T-cell (primary cell): ENCODE measurements around the gene KCNH8. TPM values are rescaled to one million over a fixed set of nuclear protein-coding genes. Genes with fewer than 3 reads are reported as not detected.

Experiments
- ATAC-seq, 4 experiments: fragments of 200-7000 bp in 3 of 4; fragments of 150-1000 bp in 1 of 4; cut with Tn5 transposase; replicated peaks in 1 of 4; 1 replicate in 3 of 4; 2 replicates in 1 of 4; pipeline ENCODE4 v1.10.0; 2021; ENCODE audit warnings: moderate library complexity in 3 of 4, mild to moderate bottlenecking in 2 of 4, moderate number of reproducible peaks in 1 of 4
- CTCF ChIA-PET, 2 donors: fragments of 300-600 bp; sonication (Branson Sonifier 250); formaldehyde crosslinking; loops; one replicate each; lab custom pipeline; 2022; ENCODE audit warnings: antibody characterized with exemption in 2 of 2; lab: Charles Lee
- POLR2A ChIA-PET, 2 donors: fragments of 300-600 bp; sonication (Branson Sonifier 250); formaldehyde crosslinking; loops; one replicate each; lab custom pipeline; 2022; ENCODE audit warnings: antibody characterized with exemption in 2 of 2; lab: Charles Lee
- DNase-seq, 35 experiments: peaks; one replicate each; pipeline versions ENCODE4 v3.0.0 to v3.0.0-alpha.2; 2013 to 2023
- H3K27ac ChIP-seq: one replicate; pipeline ENCODE4 v1.5.1; 2013; ENCODE audit warnings: low read length
- H3K27me3 ChIP-seq, 2 experiments: replicated peaks in 1 of 2; 1 replicate in 1 of 2; 2 replicates in 1 of 2; pipeline versions ENCODE4 v1.6.1 to v1.7.0; 2013; ENCODE audit warnings: low read length in 1 of 2, mixed read lengths in 1 of 2; ENCODE audit not compliant: control insufficient read depth in 2 of 2, insufficient read depth in 2 of 2; ENCODE audit errors: extremely low read depth in 1 of 2
- H3K36me3 ChIP-seq, 2 donors: 1 replicate in 1 of 2; 2 replicates in 1 of 2; pipeline versions ENCODE4 v1.6.1 to v1.7.0; 2013; ENCODE audit warnings: low read length in 1 of 2; ENCODE audit not compliant: control insufficient read depth in 2 of 2, insufficient read depth in 1 of 2; ENCODE audit errors: extremely low read depth in 1 of 2
- H3K4me1 ChIP-seq, 2 experiments: 1 replicate in 1 of 2; 2 replicates in 1 of 2; pipeline versions ENCODE4 v1.6.1 to v1.7.0; 2013; ENCODE audit warnings: low read length in 2 of 2, mixed read lengths in 1 of 2; ENCODE audit not compliant: insufficient read depth in 2 of 2, control insufficient read depth in 1 of 2; ENCODE audit errors: extremely low read depth in 1 of 2
- H3K4me3 ChIP-seq, 2 donors: 1 replicate in 1 of 2; 2 replicates in 1 of 2; pipeline versions ENCODE4 v1.5.1 to v1.7.0; 2013; ENCODE audit warnings: mild to moderate bottlenecking in 2 of 2, low read length in 1 of 2, moderate library complexity in 1 of 2; ENCODE audit not compliant: control insufficient read depth in 1 of 2; ENCODE audit errors: extremely low read depth in 1 of 2
- H3K9me3 ChIP-seq: 2 replicates; pipeline ENCODE4 v1.7.0; 2013
- H3K27ac Mint-ChIP-seq, 2 donors: one replicate each; pipeline ENCODE4 v1.8.0; 2020 to 2021; ENCODE audit warnings: mild to moderate bottlenecking in 2 of 2, mixed read lengths in 2 of 2
- H3K27me3 Mint-ChIP-seq, 2 donors: one replicate each; pipeline ENCODE4 v1.8.0; 2021 to 2022; ENCODE audit warnings: mixed read lengths in 2 of 2
- H3K36me3 Mint-ChIP-seq: one replicate; pipeline ENCODE4 v1.8.0; 2021; ENCODE audit warnings: mixed read lengths
- H3K4me1 Mint-ChIP-seq, 3 donors: one replicate each; pipeline ENCODE4 v1.8.0; 2020 to 2022; ENCODE audit warnings: mixed read lengths in 3 of 3, mild to moderate bottlenecking in 1 of 3
- H3K4me3 Mint-ChIP-seq, 3 donors: one replicate each; pipeline ENCODE4 v1.8.0; 2020 to 2022; ENCODE audit warnings: mild to moderate bottlenecking in 3 of 3, mixed read lengths in 3 of 3, moderate library complexity in 3 of 3
- H3K9me3 Mint-ChIP-seq, 3 donors: one replicate each; pipeline ENCODE4 v1.8.0; 2020 to 2022; ENCODE audit warnings: mixed read lengths in 3 of 3
- WGBS: methylation state at CpG from one replicate; pipeline ENCODE4 v1.1.5; 2013; ENCODE audit warnings: missing lambda C conversion rate; ENCODE audit not compliant: insufficient coverage; 5-methylcytosine and 5-hydroxymethylcytosine counted together
- total RNA-seq, 35 experiments: library from RNA in 6 of 35; stranded (reverse) in 6 of 35; fragments of 120-200 nt in 1 of 35; gene quantifications; one replicate each; pipeline versions ENCODE4 v1.2.1 to v1.2.4 and lab custom pipeline; 2013 to 2026

Gene KCNH8
- total RNA-seq, 5 donors from 2014 or later (not counting 1 experiment from before 2014, with no cell fraction given): 0.03 to 0.26 (median 0.16) TPM; not detected in 1

- CTCF ChIA-PET: no interaction called here
- no peak overlapping the region for H3K4me3 Mint-ChIP-seq
- no peaks in the 10 kb centered on the region for H3K36me3 ChIP-seq
- H3K27ac Mint-ChIP-seq: no peak overlapping the region
- no peaks in the 10 kb centered on the region for H3K27me3 ChIP-seq
- no peak overlapping the region for H3K27ac ChIP-seq
- POLR2A ChIA-PET: no interaction called here
- no peaks in the 10 kb centered on the region for H3K36me3 Mint-ChIP-seq
- no peak overlapping the region for H3K4me3 ChIP-seq
- WGBS: 92% methylated on average over 1 of the region's 1 CpG
- no peaks in the 10 kb centered on the region for H3K9me3 ChIP-seq
- no peak for ATAC-seq
- no peaks in the 10 kb centered on the region for H3K4me1 ChIP-seq
- H3K4me1 Mint-ChIP-seq: no peaks in the 10 kb centered on the region
- DNase-seq: no peak
- no peaks in the 10 kb centered on the region for H3K27me3 Mint-ChIP-seq
- H3K9me3 Mint-ChIP-seq: peaks cover 4 to 7% (median 6%) of the 10 kb centered on the region in 3 donors
Observed at GRCh38 chr3:19425825-19426224, 277.5 kb downstream of the KCNH8 start.

GRCh38 chr3:19427422-19428149, 279.3 kb downstream of the KCNH8 start:
- no peak overlapping the region for H3K27ac ChIP-seq

GRCh38 chr3:19428729-19429128, 280.4 kb downstream of the KCNH8 start:
- no peak overlapping the region for H3K4me3 Mint-ChIP-seq
- DNase-seq: no peak
- Histone ChIP-seq H3K4me3 (no peak overlapping the region), H3K27me3 (no peaks in the 10 kb centered on the region), H3K9me3 (no peaks in the 10 kb centered on the region), H3K4me1 (no peaks in the 10 kb centered on the region), H3K27ac (no peak overlapping the region), H3K36me3 (no peaks in the 10 kb centered on the region)
- H3K27me3 Mint-ChIP-seq: no peaks in the 10 kb centered on the region
- POLR2A ChIA-PET: no interaction called here
- no peak overlapping the region for H3K27ac Mint-ChIP-seq
- no peak for ATAC-seq
- CTCF ChIA-PET: no interaction called here
- 96% methylated on average over 4 of the region's 7 CpGs for WGBS
- H3K4me1 Mint-ChIP-seq: no peaks in the 10 kb centered on the region
- no peaks in the 10 kb centered on the region for H3K36me3 Mint-ChIP-seq
- H3K9me3 Mint-ChIP-seq: peaks cover 4 to 7% (median 6%) of the 10 kb centered on the region in 3 donors

More at GRCh38 chr3:19427422-19428149, 279.3 kb downstream of the KCNH8 start:
- no peak overlapping the region for H3K4me3 Mint-ChIP-seq
- no peak overlapping the region for H3K27ac Mint-ChIP-seq
- no peaks in the 10 kb centered on the region for H3K27me3 ChIP-seq
- H3K9me3 Mint-ChIP-seq: peaks cover 4 to 7% (median 6%) of the 10 kb centered on the region in 3 donors
- no peaks in the 10 kb centered on the region for H3K36me3 ChIP-seq
- H3K4me1 Mint-ChIP-seq: no peaks in the 10 kb centered on the region
- POLR2A ChIA-PET: no interaction called here
- CTCF ChIA-PET: no interaction called here
- DNase-seq: no peak
- no peaks in the 10 kb centered on the region for H3K9me3 ChIP-seq
- H3K4me3 ChIP-seq: no peak overlapping the region
- ATAC-seq: no peak
- 20% methylated on average over 1 of the region's 1 CpG for WGBS
- no peaks in the 10 kb centered on the region for H3K4me1 ChIP-seq
- no peaks in the 10 kb centered on the region for H3K27me3 Mint-ChIP-seq
- H3K36me3 Mint-ChIP-seq: no peaks in the 10 kb centered on the region

GRCh38 chr3:19432669-19433068, 284.4 kb downstream of the KCNH8 start:
- H3K4me1 ChIP-seq: no peaks in the 10 kb centered on the region
- DNase-seq (no peak), ATAC-seq (no peak)
- Mint-ChIP-seq H3K36me3 (no peaks in the 10 kb centered on the region), H3K27ac (no peak overlapping the region), H3K9me3 (peaks cover 4 to 6% (median 4%) of the 10 kb centered on the region in 3 donors), H3K27me3 (no peaks in the 10 kb centered on the region), H3K4me3 (no peak overlapping the region), H3K4me1 (no peaks in the 10 kb centered on the region)
- H3K4me3 ChIP-seq: no peak overlapping the region
- whole genome bisulfite sequencing: no CpG with 5 or more reads among the region's 2 CpGs
- ChIA-PET POLR2A (no interaction called here), CTCF (no interaction called here)
- no peaks in the 10 kb centered on the region for H3K9me3 ChIP-seq
- H3K36me3 ChIP-seq: no peaks in the 10 kb centered on the region
- H3K27me3 ChIP-seq: no peaks in the 10 kb centered on the region
- H3K27ac ChIP-seq: no peak overlapping the region

- Histone ChIP-seq H3K9me3 (no peaks in the 10 kb centered on the region), H3K36me3 (no peaks in the 10 kb centered on the region), H3K4me3 (no peak overlapping the region), H3K4me1 (no peaks in the 10 kb centered on the region), H3K27me3 (no peaks in the 10 kb centered on the region), H3K27ac (no peak overlapping the region)
- Mint-ChIP-seq H3K27me3 (no peaks in the 10 kb centered on the region), H3K4me3 (no peak overlapping the region), H3K9me3 (no peaks in the 10 kb centered on the region), H3K36me3 (no peaks in the 10 kb centered on the region), H3K27ac (no peak overlapping the region), H3K4me1 (no peaks in the 10 kb centered on the region)
- no CpG with 5 or more reads among the region's 1 CpG for WGBS
- ChIA-PET CTCF (no interaction called here), POLR2A (no interaction called here)
- ATAC-seq: no peak
- no peak for DNase-seq
Observed at GRCh38 chr3:19436746-19437145, 288.4 kb downstream of the KCNH8 start.

- Histone ChIP-seq H3K27ac (no peak overlapping the region), H3K4me1 (no peaks in the 10 kb centered on the region), H3K4me3 (no peak overlapping the region), H3K36me3 (no peaks in the 10 kb centered on the region), H3K9me3 (no peaks in the 10 kb centered on the region), H3K27me3 (no peaks in the 10 kb centered on the region)
- Mint-ChIP-seq H3K27me3 (no peaks in the 10 kb centered on the region), H3K27ac (no peak overlapping the region), H3K4me1 (no peaks in the 10 kb centered on the region), H3K36me3 (no peaks in the 10 kb centered on the region), H3K4me3 (no peak overlapping the region), H3K9me3 (peaks cover 0 to 4% (median 0%) of the 10 kb centered on the region in 3 donors)
- ChIA-PET POLR2A (no interaction called here), CTCF (no interaction called here)
- DNase-seq (no peak), ATAC-seq (no peak)
Observed at GRCh38 chr3:19439944-19440343, 291.6 kb downstream of the KCNH8 start.
